Stimulated activated CD8-positive, alpha-beta memory T cell treated with anti-CD3 and anti-CD28 coated beads, Interleukin-12 subunit alpha, Interleukin-12 subunit beta, amount 100 ng/mL, for 1 hour (primary cell): Measurements from ENCODE around the gene NOTO.
"Not testable (repeated sequence)": the region's sequence is repeated elsewhere in the genome, so short reads cannot be mapped to it uniquely, and the experiment has no call there.

Experiments used
- DNase-seq: peaks from one replicate; pipeline ENCODE4 v3.0.0-alpha.2; 2020; ENCODE audit warnings: low read depth

Gene NOTO

GRCh38 chr2:73200281-73200680, 2.1 kb upstream of the NOTO start:
- DNase-seq = not testable (repeated sequence)

DNA sequence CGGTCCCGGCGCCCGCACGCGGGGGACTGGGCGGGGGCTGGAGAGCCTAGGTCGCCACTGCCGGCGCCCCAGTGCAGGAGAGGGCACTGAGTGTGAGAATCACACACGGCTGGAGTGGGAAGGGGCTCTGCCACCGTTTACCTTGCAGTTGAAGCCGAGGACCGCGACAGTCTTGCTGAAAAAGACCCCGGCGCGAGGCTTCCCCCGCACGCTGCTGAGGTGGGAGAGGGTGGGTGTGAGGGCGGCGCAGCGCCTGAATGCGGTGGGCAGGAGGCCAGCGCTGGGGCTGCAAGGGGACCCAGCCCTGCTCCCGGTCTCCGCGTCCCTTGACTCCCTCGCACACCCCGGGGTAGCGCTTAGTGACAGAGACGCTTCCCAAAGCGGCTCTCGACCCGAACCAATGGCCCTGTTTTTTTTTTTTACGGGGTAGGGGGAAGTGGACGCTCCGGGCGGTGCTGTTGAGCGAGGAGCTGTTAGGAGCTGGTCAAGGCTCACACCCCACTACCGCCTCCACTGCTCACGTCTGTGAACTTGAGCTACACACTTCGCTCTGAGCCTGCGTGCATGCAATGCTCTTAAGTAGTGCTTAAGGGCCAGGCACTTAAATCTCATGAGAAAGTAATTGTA, 794 bp downstream of the NOTO start:
- DNase-seq = no peak

- DNase-seq = no peak
Measured at GRCh38 chr2:73205611-73206010, 3.2 kb downstream of the NOTO start.

GRCh38 chr2:73208258-73208657, 5.9 kb downstream of the NOTO start:
- no peak for DNase-seq

DNA sequence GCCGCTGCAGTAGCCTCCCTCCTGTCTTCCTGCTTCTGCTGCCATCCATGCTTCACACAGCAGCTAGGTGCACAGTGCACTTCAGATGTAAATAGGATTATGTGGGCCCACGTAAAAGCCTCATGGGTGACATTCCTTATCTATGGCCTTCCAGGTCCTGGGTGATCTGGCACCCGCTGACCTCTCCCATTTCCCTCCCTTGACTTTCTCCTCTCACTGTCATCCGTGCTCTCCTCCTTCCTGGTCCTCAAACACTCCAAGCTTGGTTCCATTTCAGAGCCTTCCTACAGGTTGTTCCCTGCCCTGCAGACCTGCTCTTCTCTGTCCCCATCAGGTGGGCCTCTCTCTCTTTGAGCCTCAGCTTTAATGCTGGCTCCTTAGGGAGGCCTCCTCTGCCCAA, 7.6 kb downstream of the NOTO start:
- no peak for DNase-seq

DNA sequence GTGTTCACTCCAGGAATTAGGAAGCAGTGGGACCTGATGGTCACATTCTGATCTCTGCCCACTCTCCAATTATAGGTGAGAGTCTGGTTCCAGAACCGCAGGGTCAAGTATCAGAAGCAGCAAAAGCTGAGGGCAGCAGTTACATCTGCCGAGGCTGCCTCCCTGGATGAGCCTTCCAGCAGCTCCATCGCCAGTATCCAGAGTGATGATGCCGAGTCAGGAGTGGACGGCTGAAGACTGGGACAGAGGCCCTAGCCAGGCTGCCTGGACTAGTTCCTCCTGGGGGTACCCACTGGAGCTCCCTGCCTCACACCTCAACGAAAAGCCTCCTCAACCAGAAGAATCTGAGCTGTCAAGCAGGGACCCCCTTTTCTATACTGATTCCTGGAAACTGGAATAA, 8.3 kb downstream of the NOTO start:
- no peak for DNase-seq

- no peak for DNase-seq
Measured at GRCh38 chr2:73212098-73212447, 9.7 kb downstream of the NOTO start.

GRCh38 chr2:73212448-73213176, 10.2 kb downstream of the NOTO start:
- peak; percentile 52 for DNase-seq

DNA sequence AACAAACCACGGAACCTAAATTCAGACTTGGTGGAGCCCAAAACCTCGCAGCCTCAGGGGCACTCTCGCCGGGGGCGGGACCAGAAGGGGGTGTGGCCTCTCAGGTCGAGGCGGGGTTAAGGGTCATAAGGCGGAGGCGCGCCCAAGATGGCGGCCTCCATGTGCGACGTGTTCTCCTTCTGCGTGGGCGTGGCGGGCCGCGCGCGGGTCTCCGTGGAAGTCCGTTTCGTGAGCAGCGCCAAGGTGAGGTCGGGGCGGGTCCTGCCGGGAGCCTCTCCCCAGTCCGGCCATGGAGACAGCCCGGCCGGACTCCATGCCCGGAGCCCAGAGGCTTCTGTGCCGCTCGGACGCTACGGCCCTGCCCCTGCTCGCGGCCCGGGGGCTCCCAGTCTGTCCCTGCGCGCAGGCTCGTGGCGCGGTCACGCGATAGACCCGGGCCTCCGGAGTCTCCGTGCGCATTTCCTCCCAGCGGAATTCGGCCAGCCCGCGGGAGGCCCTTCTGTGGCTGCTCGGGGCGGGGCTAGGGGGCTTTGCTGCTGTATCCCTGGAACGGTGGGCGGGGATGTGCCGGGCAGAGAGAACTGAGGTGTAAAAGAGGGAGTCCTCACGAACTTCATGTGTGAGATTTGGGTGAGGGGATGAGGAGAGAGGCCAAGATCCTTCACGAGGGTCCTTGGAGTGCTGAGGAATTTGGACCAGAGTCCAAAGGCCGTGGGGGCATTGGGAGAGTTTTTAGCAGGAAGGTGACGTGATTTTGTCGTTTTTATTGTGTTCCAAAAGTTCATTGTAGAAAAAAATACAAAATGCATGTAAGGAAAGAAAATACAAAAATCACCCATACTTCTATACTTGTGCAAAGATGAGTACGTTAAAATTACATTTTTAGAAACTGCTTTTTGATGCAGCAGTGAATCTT, 12.0 kb downstream of the NOTO start, which contains the start of gene SMYD5:
Gene SMYD5 (plus strand): TSS at position 126 of the 916 bp plus-strand sequence. CDS start 22 bp downstream, at position 148.
- peak; percentile 85 for DNase-seq

DNA sequence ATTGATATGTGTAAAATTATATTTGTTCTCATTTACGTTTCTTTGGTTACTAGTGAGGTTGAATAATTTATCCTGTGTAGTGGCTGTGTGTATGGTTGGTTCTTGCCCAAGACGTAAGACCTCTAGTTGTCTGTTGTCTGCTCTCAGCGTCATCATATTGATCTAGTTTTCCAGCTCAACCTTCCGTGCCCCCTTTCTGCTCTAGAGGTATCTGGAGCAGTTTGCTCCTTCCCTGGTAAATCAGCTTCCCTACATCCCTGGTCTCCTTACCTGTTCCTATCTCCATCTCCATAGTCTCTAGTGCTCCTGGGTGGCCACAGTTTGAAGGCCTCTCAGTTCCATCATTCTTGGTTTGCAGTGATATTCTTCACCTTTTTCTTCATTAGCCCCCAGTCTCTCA, 12.9 kb downstream of the NOTO start:
- DNase-seq = no peak

GRCh38 chr2:73217160-73217559, 14.8 kb downstream of the NOTO start:
- no peak for DNase-seq

DNA sequence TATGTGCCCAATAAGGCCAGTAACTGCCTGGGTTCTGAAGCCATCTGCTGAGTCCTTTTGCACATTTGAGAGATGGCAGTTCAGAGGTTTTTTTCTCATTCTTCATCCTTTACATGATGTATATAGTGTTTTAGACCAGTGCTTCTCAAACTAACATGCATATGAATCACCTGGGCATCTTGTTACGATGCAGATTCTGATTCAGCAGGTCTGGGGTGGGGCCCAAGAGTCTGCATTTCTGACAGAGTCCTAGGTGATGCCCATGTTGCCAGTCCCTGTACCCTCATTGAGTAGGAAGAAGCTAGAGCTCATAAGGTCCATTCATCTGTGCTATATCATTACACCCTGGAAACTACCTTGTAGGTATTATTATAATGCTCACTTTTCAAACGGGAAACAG, 15.5 kb downstream of the NOTO start:
- no peak for DNase-seq

- DNase-seq = no peak
Measured at GRCh38 chr2:73218298-73218697, 15.9 kb downstream of the NOTO start.

- no peak for DNase-seq
Measured at GRCh38 chr2:73223821-73224220, 21.4 kb downstream of the NOTO start.

GRCh38 chr2:73225513-73226360, 23.4 kb downstream of the NOTO start:
- no peak for DNase-seq

GRCh38 chr2:73227086-73227485, 24.7 kb downstream of the NOTO start:
- no peak for DNase-seq

GRCh38 chr2:73228631-73229030, 26.3 kb downstream of the NOTO start:
- no peak for DNase-seq

GRCh38 chr2:73232403-73233153, 30.2 kb downstream of the NOTO start:
- DNase-seq = no peak

DNA sequence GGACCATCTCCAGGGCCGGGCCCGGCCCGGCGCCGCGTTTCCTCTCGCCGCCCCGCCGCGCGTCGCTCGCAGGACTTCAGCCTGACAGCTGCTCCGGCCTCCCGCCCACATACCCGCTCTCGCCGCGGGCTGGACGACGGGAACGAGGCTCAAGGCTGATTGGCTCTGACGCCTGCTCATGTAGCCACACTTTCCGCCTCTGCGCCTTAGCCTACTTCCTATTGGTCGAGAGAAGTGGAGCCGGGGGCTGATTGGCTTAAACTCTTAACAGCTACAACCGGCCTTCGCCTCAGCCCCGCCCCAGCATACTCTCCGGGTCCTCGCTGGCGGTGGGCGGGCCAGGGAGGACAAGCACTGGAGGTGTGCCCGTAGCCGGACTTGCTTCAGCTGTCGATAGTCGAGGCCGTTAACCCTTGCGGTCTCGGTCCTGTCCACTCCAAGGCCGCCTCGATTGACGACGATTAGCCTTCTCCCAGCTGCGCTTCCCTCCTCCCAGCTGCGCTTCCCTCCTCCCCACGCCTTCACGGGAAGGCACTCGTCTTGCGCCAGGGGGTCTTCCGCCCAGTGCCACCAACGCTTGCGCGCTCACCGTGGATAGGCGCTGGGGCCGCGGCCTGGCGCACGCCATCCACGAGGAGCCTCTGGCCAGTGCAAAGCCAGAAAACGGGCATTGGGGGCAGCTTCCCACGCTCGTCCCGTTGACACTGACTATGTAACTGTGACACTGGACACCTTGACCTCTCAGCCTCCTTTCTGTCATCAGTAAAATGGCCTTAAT, 31.0 kb downstream of the NOTO start, which contains the start of gene PRADC1:
Gene PRADC1 (minus strand): TSS at position 86 of the 778 bp plus-strand sequence. CDS start 79 bp downstream, at position 7.
- DNase-seq = peak; percentile 90
